HG02623 (cell line): ENCODE measurements around the gene RNF217.
"Not testable (repeated sequence)": the region's sequence is repeated elsewhere in the genome, so short reads cannot be mapped to it uniquely, and the experiment has no call there.

Experiments used
- ATAC-seq: cut with Tn5 transposase; IDR thresholded peaks from one replicate; pipeline ENCODE4 v1.9.1; 2021; ENCODE audit warnings: moderate library complexity; ENCODE audit not compliant: unreplicated experiment

RNF217 gene

DNA sequence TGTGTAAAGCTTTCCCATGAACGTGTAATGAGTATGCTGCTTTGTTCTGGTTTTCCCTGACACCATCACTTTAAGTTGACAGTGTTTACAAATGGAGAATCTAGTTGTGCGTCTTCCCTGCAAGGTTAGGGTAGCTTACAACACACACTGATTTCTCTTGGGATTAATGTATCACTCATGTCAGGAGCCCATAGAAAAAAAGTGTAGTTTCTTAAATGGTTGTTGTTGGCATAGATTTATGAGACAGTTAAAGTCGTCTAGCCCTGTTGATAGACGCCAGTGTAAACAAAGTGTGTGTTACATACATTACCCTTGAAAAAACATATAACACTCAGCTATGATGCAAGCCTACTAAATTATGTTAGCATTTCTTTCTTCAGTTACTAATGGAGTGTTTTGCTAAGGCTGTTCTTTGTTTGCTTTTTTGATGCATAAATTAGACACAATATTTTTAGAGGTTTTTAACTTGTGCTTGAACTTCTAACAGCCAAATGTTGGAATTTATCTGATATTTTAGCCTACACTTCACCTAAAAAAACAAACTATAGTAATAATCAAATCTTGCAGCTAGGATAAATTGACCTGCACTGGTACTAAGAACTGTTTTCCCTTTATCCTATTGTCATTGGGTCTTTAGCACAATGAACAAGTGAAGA is 88.6 kb downstream of the RNF217 start:
- ATAC-seq = no peak

DNA sequence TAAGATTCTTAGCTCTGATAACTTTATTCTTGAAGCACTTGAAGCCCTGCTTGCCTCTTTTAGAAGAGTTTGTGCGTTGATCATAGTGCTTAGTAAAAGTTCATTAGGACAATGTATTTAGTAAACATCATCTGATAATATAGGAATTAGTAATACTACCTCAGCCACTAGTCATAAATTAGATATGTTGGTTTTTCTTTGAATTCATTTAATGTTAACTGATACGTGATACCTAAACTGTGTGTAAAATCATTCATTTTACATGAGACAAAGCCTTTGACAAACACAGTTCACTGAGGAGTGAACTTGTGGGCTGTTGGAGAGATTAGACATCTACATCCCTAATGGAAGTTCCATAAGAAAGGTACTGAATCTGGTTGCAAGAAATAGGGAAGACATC is 91.6 kb downstream of the RNF217 start:
- ATAC-seq = no peak

DNA sequence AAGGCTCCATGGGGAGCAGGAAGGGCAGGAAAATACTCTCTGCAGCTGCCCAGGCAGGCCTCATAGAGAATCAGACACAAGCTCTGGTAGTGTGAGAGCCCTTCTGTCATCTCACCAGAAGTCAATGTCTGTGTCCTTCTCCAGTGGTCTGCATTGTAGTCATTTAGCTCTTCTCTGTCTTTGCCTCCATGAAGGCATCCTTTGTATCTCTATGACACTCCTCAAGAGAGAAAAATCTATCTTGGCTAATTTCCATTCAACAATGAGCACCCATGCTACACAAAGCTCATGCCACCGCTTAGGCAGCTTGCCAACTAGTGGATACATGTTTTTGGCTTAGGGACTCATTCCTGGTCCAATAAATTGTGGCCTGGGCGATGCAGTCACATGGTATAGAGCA is 92.1 kb downstream of the RNF217 start:
- ATAC-seq = no peak

DNA sequence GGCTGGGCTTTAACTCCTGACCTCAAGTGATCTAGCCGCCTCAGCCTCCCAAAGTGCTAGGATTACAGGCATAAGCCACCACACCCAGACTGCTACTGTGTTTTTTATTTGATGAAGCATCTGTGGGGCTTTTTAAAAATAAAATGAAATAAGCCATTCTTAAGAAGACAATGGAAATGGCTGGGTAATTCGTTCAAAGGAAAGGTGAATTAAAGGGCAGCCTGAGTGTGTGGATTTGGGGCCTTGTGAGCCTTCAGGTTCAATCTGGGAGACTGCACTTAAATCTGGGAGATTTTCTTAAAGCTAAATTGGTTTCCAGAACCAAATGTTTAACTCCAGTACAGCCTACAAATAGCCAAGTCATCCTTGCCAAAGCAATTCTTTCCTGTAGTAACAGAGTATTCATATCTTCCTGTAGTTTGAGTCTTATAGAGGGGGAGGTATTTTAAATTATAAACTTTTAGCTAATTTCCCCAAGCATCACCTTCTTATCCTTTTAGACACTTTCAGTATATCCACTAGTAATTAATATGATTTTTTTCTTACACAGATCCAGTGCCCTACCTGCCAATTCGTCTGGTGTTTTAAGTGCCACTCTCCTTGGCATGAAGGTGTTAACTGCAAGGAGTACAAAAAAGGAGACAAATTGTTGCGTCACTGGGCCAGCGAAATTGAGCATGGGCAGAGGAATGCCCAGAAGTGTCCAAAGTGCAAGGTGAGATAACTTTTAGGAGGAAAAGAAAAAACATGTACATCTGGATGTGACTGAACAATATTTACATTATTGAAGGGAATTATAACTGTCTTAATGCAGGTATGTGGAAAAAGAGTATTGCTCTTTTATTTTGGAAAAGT is 95.4 kb downstream of the RNF217 start:
- ATAC-seq = no peak

DNA sequence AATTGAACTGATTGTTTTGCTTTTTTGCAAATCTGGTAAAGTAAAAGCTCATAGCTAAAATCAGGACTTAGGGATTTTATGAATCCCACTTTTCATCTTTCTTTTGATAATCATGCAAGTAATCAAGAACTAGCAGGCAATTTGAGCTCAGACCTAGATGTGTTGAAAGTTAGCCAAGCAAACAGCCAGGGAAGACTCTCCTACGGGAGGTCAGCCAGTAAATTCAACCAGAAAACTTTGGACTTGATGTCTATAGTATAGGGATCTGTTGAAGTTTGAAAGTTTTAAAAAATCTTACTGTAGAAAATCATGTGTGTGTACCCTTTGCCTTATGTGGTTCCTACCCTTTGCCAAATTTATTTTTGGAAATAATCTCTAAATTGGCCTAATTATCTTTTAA is 96.3 kb downstream of the RNF217 start:
- ATAC-seq = no peak

DNA sequence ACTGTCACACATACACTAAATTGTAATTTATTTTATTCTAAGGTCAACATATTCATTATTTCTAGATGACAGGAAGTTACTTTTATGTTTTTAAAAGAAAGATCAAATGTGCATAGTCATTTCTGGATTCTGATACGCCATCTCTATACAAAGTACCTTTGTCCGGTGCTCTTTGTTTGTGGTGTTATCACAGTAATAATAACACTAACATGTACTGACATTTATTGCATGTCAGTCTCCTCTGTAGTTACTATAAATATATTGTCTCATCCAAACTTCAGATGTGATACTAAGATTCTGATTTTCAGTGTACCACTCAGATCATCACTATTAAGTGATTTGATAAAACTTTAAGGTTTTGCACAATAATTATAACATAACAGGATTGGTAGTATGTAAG is 101.1 kb downstream of the RNF217 start:
- ATAC-seq = no peak

DNA sequence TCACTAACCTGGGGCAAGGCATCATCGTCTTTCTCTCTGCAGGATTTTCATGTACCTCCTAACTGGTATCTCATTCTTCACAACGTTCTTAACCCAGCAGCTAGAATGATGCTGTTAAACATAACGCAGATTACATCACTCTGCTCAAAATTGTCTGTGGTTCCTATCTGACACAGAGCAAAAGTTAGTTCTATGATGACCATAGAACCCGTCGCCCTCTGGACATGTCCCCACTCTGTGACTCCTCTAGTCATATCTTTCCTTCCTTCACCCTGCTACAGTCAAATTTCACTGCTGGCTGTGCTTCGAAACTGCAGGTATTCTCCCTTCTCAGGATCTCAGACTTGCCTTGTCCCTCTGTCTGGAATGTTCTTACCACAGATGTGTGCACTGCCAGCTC is 103.9 kb downstream of the RNF217 start:
- ATAC-seq = no peak

DNA sequence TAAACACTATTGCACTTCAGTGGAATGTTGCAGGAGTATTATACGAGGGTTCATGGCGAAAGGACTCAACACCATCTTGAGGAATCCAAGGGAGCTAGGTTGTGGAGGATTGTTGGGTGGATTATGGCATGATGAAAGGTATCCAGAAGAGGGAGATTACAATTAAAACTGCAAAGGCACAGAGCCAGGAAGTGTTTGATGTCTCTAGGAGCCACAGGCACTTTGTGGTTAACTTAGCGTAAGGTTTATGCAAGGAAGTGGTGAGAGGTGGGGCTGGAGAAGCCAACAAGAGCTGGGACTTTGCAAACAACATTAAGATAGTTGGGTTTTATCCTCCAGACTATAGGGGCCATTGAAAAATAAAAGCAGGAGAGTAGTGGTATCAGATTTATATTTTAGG is 104.7 kb downstream of the RNF217 start:
- ATAC-seq = no peak

DNA sequence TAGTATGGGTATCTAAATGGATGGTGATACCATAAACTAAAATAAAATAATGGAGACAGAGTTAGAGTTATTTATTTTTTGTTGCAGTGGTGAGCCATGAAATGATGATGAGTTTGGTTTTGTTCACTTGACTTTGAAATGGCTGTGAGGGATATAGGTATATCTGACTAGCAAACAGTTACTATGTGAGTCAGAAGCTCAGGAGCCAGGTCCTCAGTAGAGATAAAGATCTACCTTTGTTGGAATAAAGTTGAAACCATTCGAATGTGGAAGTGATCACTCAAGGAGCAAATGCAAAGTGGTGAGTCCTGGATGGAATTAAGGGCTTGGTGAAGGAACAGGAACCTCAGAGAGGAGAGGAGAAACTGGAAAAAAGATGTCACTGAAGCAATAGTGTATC is 105.3 kb downstream of the RNF217 start:
- ATAC-seq = no peak

DNA sequence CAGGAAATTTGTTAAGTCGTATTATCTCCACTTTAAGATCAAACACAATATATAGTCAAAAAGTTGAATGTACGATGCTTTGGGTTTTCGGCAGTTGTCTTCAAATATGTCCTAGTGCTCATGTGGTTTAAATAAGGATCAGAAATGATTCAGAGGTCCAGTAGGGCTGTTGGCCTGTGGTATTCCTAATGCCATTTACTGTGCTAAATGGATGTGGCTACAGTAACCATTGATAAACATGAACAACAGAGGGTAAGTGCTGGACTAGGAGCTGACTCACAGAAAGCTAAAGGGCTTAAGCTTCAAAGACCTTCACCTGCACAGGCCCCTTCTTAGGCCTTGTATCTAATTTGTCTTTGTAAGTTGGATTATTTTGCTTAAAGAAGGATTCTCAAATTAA is 110.8 kb downstream of the RNF217 start:
- ATAC-seq = no peak

DNA sequence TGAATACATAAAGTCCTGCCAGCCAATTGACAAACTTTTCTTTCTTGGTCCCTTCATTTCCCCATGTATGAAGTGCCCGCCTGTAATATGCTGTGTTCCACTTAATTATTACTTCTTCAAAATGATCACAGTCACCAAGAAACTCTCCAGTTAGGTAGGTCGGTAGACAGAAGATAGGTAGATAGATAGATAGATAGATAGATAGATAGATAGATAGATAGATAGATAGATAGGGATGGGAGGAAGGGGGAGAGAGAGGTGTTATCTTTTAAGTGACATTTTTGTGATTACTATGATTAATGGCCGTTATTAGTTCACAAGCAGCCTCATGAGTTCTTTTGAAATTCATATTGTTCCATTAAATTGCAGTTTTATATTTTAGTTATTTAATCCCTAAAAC is 111.9 kb downstream of the RNF217 start:
- no peak for ATAC-seq

DNA sequence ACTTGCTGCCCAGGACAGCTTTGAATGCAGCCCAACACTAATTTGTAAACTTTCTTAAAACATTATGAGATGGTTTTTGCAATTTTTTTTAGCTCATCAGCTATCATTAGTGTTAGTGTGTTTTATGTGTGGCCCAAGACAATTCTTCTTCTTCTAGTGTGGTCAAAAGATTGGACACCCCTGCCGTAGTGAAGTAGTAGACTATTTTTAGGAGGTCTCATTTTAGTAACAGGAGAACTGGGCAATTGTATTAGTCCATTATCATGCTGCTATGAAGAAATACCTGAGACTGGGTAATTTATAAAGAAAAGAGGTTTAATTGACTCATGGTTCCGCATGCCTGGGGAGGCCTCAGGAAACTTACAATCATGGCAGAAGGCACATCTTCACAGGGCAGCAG is 112.8 kb downstream of the RNF217 start:
- ATAC-seq = not testable (repeated sequence)

DNA sequence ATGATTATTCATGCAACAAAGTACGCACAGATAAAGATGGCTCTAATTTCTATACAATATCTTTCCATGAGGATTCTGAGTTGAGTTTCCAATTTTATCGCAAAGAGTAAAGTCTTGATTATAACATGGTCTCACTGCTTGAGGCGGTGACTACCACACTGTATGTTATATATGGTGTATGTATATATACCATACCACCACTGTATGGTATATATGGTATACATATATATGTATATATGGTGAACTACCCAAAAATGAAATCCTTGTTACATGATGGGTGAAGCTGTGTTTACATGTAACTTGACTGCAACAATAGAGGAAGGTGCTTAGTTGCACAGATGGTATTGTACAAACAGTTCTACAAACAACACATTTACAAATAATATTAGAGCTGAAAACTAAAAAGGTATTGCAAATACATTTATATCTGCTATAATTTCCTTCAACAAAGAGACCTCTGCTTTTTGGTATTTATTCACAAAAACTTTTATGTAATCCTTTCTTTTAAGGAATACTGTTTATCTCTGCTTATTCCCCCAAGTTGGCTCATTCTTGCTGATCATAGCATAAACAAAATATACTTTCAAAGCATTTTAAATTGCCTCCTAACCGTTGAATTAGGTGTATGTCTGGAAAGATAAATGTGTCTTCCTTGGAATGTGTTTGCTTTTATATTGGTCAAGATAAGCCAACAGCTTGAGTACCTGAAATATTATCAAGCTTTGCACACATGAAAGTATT is 113.7 kb downstream of the RNF217 start:
- no peak for ATAC-seq

DNA sequence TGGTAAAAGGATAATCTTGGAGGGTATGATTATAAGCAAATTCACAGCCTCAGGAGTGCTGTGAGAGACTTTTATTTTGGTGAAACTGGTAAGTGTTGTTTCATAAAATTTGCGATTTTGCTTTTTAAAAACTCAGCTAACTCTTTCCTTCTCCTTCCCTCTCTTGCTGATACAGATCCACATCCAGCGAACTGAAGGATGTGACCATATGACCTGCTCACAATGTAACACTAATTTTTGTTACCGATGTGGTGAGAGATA is 114.2 kb downstream of the RNF217 start:
- ATAC-seq = no peak

DNA sequence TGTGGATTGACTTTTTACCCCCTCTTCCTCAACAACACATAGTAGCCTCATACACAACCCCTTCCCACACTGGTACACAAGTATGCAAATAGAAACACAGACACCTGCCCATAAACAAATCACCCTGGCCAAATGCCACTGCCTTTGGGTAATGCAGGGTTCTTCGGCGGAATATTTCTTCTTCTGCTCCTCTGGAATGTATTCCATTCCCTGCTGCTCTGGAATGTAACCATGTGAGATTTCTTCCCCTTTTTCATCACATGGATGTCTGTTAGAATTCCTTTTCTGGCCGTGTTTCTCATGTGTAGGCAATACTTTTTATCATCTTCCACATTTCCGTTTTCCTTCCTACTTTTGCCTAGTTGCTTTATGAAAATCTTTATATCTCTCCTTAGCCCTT is 115.2 kb downstream of the RNF217 start:
- ATAC-seq = no peak

DNA sequence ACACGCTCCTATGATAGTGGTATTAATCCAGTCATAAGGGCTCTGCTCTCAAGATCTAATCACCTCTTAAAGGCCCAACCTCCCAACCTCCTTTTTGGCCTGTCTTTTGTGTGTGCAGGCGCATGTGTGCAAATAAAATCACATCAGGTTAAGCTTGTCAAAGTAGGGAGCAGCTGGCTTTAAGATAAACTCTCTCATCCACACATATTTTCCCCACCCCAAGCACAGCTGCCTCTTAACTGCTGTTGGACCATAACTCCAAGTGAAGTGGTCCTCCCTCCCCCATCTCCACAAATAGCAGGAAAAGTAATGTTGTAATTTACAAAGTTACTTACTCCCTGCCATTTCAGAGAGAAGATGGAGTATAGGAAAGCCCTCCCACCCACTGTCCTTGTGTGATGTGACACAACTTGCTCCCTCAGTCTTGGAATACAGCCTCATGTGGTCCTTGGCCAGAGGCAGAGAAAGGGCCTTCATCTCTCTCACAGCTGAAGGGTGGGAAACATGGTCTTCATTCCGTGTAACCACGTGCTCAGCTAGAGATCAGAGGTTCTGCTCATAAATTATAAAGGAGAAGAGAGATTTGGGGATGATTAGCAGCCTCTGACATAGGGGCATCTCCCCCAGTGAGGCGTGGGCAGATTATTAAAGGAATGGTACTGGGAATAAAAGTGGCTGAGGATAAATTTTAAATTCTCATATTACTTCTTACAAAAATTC is 116.5 kb downstream of the RNF217 start:
- ATAC-seq = no peak

DNA sequence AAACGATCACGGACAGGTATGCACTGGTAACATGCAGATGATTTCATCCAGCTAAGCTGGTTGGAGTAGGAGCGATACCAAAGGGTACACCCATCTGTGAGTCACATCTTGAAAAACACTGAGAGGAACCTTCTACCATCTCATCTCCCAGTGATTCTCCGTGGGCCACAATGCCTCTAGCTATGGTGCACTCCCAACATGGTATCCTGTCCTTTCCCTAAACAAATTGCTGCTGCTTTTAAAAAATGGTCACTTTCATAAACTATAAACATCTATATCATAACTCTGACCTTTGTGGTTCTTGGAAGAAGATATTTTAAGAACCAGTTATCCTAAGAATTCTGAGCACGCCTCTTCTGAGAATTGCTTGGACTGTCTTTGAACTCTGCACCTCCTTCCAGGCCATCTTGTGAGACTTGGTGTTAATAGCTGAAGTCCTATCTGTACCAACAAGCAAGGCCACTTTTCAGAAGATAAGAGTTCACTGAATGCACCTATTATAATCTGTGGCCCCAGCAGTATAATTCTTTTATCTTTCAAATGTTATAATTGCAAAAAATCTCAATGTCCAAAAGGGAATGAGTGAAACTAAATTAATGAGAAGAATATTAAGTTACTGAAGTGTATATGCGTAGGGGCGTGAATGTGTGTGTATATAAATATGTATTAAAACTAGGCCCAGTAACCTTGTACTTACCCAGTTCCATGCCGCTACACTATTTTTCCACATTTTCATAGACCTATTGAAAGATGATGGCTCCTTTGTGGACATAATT is 120.9 kb downstream of the RNF217 start:
- ATAC-seq = no peak

DNA sequence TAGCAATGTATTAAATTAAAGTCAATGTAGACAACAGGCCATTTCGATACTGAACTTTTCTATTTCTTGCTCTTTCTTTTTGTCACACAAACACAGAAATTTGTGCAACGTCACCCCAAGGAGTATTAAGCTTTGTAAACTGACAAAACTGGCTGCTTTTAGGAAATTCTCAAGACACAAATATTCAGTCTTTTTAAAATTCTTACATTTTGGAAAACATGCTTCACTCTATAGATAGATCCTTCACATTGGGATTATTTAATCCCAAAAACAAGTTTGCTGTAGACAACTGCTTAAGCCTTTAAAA is 121.4 kb downstream of the RNF217 start:
- ATAC-seq = no peak

DNA sequence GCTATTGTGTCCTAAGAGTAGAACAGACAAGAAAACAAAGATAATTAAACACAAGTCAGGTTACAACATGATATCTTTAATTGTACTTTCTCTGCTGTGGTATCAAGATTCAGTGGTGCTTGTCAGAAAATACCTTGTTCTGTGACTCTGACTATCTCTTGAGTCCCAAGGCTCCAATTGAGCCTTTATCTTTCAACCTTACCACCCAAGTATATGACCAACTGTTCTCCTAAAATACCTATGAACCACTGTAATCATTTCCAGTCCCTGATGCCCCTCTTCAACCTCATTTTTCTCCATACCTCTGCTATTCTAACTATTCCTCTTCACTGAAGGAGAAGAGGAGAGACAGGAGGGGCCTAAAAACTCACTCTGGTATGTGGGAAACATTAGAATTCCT is 124.5 kb downstream of the RNF217 start:
- no peak for ATAC-seq

DNA sequence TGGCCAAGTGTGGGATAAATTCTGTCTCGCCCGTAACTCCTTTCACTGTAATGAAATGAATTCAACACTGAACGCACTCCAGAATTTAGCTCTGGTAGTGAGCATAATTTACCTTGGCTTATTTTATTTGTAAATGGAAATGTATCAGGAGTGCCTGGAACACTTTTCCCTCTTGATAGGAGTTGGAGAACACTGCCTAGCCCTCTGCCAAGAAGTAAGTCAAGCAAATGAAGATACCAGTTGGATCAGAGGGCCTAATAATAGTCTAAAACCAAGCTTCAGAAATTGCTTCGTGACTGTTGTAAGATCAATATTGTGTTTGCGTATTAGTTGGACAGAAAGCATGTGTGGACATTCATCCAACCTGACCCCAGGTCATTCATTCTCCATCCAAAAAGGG is 126.7 kb downstream of the RNF217 start:
- ATAC-seq = no peak

DNA sequence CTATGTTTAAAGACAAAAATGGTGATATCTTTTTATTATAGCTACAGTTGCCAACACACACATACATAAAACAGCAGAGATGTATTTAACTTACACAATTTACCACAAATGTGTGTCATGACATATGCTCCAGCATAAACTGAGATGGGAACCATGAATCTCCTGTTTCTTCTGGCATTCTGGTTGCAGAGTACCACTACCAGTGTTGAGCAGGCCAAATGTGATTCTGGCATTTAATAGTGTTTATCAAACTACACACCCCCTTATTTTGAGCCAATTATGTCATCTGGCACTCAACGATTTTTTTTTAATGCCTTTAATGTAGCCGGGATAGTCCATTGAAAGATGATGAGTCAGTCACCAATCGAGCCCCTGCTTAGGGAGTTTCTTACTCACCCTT is 132.3 kb downstream of the RNF217 start:
- ATAC-seq = no peak
